Mesothelial cell of epicardium (in vitro differentiated cells): ENCODE data around the gene SORL1. TPM values are rescaled to one million over a fixed set of nuclear protein-coding genes. Genes with fewer than 3 reads are reported as not detected.
A peak's percentile ranks its signal among the peaks of the same experiment; 100 is the strongest.

Source experiments
- DNase-seq, 2 experiments: peaks; one replicate each; pipeline ENCODE4 v3.0.0; 2021; ENCODE audit warnings: low spot score in 2 of 2; ENCODE audit not compliant: unreplicated experiment in 2 of 2
- H3K27ac Mint-ChIP-seq: 2 replicates; pipeline ENCODE4 v1.8.0; 2021; ENCODE audit warnings: mixed read lengths
- H3K27me3 Mint-ChIP-seq: 2 replicates; pipeline ENCODE4 v1.8.0; 2021; ENCODE audit warnings: low read depth, mixed read lengths
- H3K36me3 Mint-ChIP-seq: 2 replicates; pipeline ENCODE4 v1.8.0; 2021; ENCODE audit warnings: mixed read lengths
- H3K4me1 Mint-ChIP-seq: 2 replicates; pipeline ENCODE4 v1.8.0; 2021; ENCODE audit warnings: mixed read lengths
- H3K4me3 Mint-ChIP-seq: 2 replicates; pipeline ENCODE4 v1.8.0; 2021; ENCODE audit warnings: mild to moderate bottlenecking, moderate library complexity, mixed read lengths
- H3K9me3 Mint-ChIP-seq: 2 replicates; pipeline ENCODE4 v1.8.0; 2021; ENCODE audit warnings: mixed read lengths
- CTCF ChIP-seq: fragments of 200-600 bp; sonication (generic); IDR thresholded peaks from one replicate; pipeline ENCODE4 v1.5.0; 2021; ENCODE audit warnings: antibody characterized with exemption; ENCODE audit not compliant: unreplicated experiment
- total RNA-seq: library from RNA; stranded (reverse); gene quantifications from 3 replicates; pipeline ENCODE4 v1.2.1, GENCODE V29; 2021

SORL1 gene
- total RNA-seq, 1 donor from 2014 or later: 32.8 TPM

- Mint-ChIP-seq H3K4me1 (peaks cover 23% of the 10 kb centered on the region), H3K4me3 (no peak overlapping the region), H3K36me3 (no peaks in the 10 kb centered on the region), H3K9me3 (no peaks in the 10 kb centered on the region), H3K27ac (no peak overlapping the region), H3K27me3 (peaks cover 5% of the 10 kb centered on the region)
- TF ChIP-seq CTCF: no peak
- DNase-seq: no peak
These were observed 2.5 kb upstream of the SORL1 start for GRCh38 chr11:121449626-121450025.

DNA sequence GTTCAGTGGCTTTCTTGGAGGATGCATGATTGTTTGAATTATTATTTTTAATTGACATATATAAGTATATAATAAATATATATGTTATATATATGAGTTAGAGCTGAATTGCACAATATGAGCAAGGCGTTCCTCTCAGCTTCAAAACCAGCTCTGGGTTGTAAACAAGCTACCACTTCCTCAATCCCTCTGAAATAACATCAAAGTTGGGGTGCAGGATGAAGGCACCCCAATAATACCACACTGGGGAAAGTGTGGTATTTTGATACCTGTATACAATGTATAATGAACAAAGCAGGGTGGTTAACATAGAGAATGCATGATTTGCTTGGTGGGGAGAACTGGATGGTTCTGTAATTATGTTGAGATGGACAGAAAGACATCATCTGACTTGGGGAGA is 1.7 kb upstream of the SORL1 start:
- no peak overlapping the region for H3K4me3 Mint-ChIP-seq
- H3K4me1 Mint-ChIP-seq: peaks cover 30% of the 10 kb centered on the region
- no peaks in the 10 kb centered on the region for H3K36me3 Mint-ChIP-seq
- peaks cover 5% of the 10 kb centered on the region for H3K27me3 Mint-ChIP-seq
- H3K9me3 Mint-ChIP-seq: no peaks in the 10 kb centered on the region
- H3K27ac Mint-ChIP-seq: no peak overlapping the region
- no peak for DNase-seq
- TF ChIP-seq CTCF: no peak

GRCh38 chr11:121451178-121451985 is 732 bp upstream of the SORL1 start:
- H3K36me3 Mint-ChIP-seq: no peaks in the 10 kb centered on the region
- no peak for TF ChIP-seq CTCF
- DNase-seq: no peak
- H3K4me3 Mint-ChIP-seq: peak overlapping the region; percentile 78
- peaks cover 31% of the 10 kb centered on the region for H3K4me1 Mint-ChIP-seq
- peak overlapping the region; percentile 26 for H3K27ac Mint-ChIP-seq
- H3K27me3 Mint-ChIP-seq: peaks cover 5% of the 10 kb centered on the region
- H3K9me3 Mint-ChIP-seq: no peaks in the 10 kb centered on the region

DNA sequence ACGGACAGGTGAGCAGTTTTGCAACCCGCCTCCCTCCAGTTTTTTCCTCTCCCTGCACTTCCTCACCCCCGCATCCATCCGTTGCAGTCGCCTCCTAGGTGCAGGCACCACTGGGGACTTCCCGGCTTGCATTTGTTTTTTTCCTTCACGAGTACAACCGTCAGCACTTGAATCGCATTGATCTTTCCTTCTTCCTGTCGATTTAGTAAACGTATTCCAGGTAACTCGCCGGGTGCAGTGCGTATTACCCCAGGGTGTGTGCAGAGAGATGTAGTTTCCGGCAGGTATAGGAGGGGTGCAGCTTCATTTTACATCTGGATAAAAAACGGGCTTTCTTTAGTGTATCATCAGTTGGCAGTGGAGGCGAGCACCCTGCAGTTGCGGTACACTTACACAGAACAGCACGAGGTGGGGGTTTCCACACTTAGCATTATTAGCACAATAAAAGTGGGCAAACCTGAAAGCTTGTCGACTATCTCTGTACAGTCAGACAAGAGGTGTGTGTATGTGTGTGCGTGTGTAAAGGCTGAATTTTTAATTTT is 566 bp downstream of the SORL1 start, which contains the start of gene SORL1-AS1:
TSS of gene SORL1-AS1 (minus strand) at position 359 of the 542 bp plus-strand sequence.
- Mint-ChIP-seq H3K27ac (peak within 1 kb of the TSS; percentile 84), H3K4me1 (peaks cover 28% of the 10 kb centered on the region)
- TF ChIP-seq CTCF: no peak

GRCh38 chr11:121453589-121454299 is 1.6 kb downstream of the SORL1 start:
- TF ChIP-seq CTCF: no peak
- no peak for DNase-seq
- H3K27ac Mint-ChIP-seq: no peak overlapping the region
- no peaks in the 10 kb centered on the region for H3K9me3 Mint-ChIP-seq
- H3K36me3 Mint-ChIP-seq: no peaks in the 10 kb centered on the region
- H3K4me1 Mint-ChIP-seq: peaks cover 28% of the 10 kb centered on the region
- peak overlapping the region; percentile 96 for H3K4me3 Mint-ChIP-seq
- H3K27me3 Mint-ChIP-seq: peaks cover 5% of the 10 kb centered on the region

More for the DNA sequence above, 566 bp downstream of the SORL1 start, which contains the start of gene SORL1-AS1:
- Mint-ChIP-seq H3K36me3 (no peaks in the 10 kb centered on the region), H3K9me3 (no peaks in the 10 kb centered on the region), H3K4me3 (peak within 1 kb of the TSS; percentile 96), H3K27me3 (peaks cover 5% of the 10 kb centered on the region)
- DNase-seq: no peak
